SK-N-SH (cell line): ENCODE data around the gene ZNF425. TPM values are rescaled to one million over a fixed set of nuclear protein-coding genes. Genes with fewer than 3 reads are reported as not detected.

Source experiments
- CTCF ChIA-PET: fragments of 300-600, 350-600 bp; formaldehyde crosslinking; extraction: SDS; loops from one replicate; lab custom pipeline; 2021; lab: Yijun Ruan, JAX
- POLR2A ChIA-PET: fragments of 350-600 bp; sonication (Branson Sonifier 250); formaldehyde crosslinking; extraction: SDS; loops from one replicate; lab custom pipeline; 2020; ENCODE audit warnings: antibody characterized with exemption, inconsistent platforms; lab: Yijun Ruan, JAX
- DNase-seq: peaks from one replicate; pipeline ENCODE4 v3.0.0; 2012
- H2AFZ ChIP-seq: fragments of 200-600 bp; sonication (generic); 2 replicates; pipeline ENCODE4 v1.8.1; 2016; ENCODE audit warnings: antibody characterized with exemption, mild to moderate bottlenecking, low read depth
- H3F3A ChIP-seq: fragments of 200-600 bp; sonication (generic); replicated peaks from 2 replicates; pipeline ENCODE3; 2016; ENCODE audit warnings: antibody characterized with exemption, mild to moderate bottlenecking; ENCODE audit not compliant: insufficient read depth
- H3K27ac ChIP-seq, 2 experiments: fragments of 200-500 bp in 1 of 2; fragments of 200-600 bp in 1 of 2; sonication (Bioruptor generic) in 1 of 2; sonication (generic), shearing (Covaris generic) in 1 of 2; 2 replicates each; pipeline versions ENCODE4 v1.5.1 to v1.6.1; 2014 to 2016; ENCODE audit warnings: low read depth in 2 of 2, inconsistent platforms in 1 of 2, low read length in 1 of 2, mild to moderate bottlenecking in 1 of 2, mixed read lengths in 1 of 2
- H3K27me3 ChIP-seq: fragments of 200-600 bp; sonication (generic), shearing (Covaris generic); 2 replicates; pipeline ENCODE4 v1.6.1; 2016; ENCODE audit warnings: mixed run types; ENCODE audit not compliant: insufficient read depth
- H3K36me3 ChIP-seq, 2 experiments: fragments of 200-500 bp in 1 of 2; fragments of 200-600 bp in 1 of 2; sonication (Bioruptor generic) in 1 of 2; sonication (generic) in 1 of 2; replicated peaks in 1 of 2; 2 replicates each; pipeline versions ENCODE3 to v1.5.1; 2014 to 2016; ENCODE audit warnings: low read length in 1 of 2, mild to moderate bottlenecking in 1 of 2; ENCODE audit not compliant: insufficient read depth in 2 of 2, control insufficient read depth in 1 of 2
- H3K4me1 ChIP-seq, 2 experiments: fragments of 200-500 bp in 1 of 2; fragments of 200-600 bp in 1 of 2; sonication (Bioruptor generic) in 1 of 2; sonication (generic), shearing (Covaris generic) in 1 of 2; 2 replicates each; pipeline versions ENCODE4 v1.5.1 to v1.6.1; 2014 to 2016; ENCODE audit warnings: low read depth in 1 of 2, low read length in 1 of 2, mixed run types in 1 of 2; ENCODE audit not compliant: insufficient read depth in 2 of 2, control insufficient read depth in 1 of 2
- H3K4me2 ChIP-seq: fragments of 200-600 bp; sonication (generic), shearing (Covaris generic); 2 replicates; pipeline ENCODE4 v1.6.1; 2017; ENCODE audit warnings: mixed run types
- H3K4me3 ChIP-seq, 2 experiments: fragments of 200-500 bp in 1 of 2; fragments of 200-600 bp in 1 of 2; sonication (Bioruptor generic) in 1 of 2; sonication (generic), shearing (Covaris generic) in 1 of 2; 2 replicates each; pipeline versions ENCODE4 v1.5.1 to v1.8.1; 2014 to 2016; ENCODE audit warnings: low read depth in 2 of 2, inconsistent platforms in 1 of 2, low read length in 1 of 2, mild to moderate bottlenecking in 1 of 2, mixed read lengths in 1 of 2, moderate library complexity in 1 of 2
- H3K79me2 ChIP-seq: fragments of 200-600 bp; sonication (generic); 2 replicates; pipeline ENCODE4 v1.8.1; 2017; ENCODE audit warnings: mild to moderate bottlenecking; ENCODE audit not compliant: insufficient read depth
- H3K9ac ChIP-seq: fragments of 200-600 bp; sonication (generic); 2 replicates; pipeline ENCODE4 v1.6.1; 2017; ENCODE audit warnings: mixed run types
- H3K9me2 ChIP-seq: fragments of 200-600 bp; sonication (generic); 2 replicates; pipeline ENCODE4 v1.6.1; 2017; ENCODE audit warnings: mixed run types
- H3K9me3 ChIP-seq: fragments of 200-600 bp; sonication (generic); 2 replicates; pipeline ENCODE4 v1.6.1; 2017; ENCODE audit warnings: mixed run types, mild to moderate bottlenecking, moderate library complexity
- H4K20me1 ChIP-seq: fragments of 200-600 bp; sonication (generic); 2 replicates; pipeline ENCODE4 v1.6.1; 2017; ENCODE audit warnings: mild to moderate bottlenecking, mixed run types; ENCODE audit not compliant: insufficient read depth
- CHD2 ChIP-seq: fragments of 150-350 bp; IDR thresholded peaks from 2 replicates; pipeline ENCODE4 v1.6.1; 2018; ENCODE audit warnings: low read length; ENCODE audit not compliant: partially characterized antibody
- ELF1 ChIP-seq: IDR thresholded peaks from 2 replicates; pipeline ENCODE4 v1.4.0; 2012
- EZH2phosphoT487 ChIP-seq: fragments of 200-600 bp; sonication (generic); IDR thresholded peaks from 2 replicates; pipeline ENCODE4 v1.6.1; 2017; ENCODE audit warnings: low read depth, mixed run types, mild to moderate bottlenecking, antibody characterized with exemption, moderate library complexity, borderline replicate concordance
- FOSL2 ChIP-seq: IDR thresholded peaks from 2 replicates; pipeline ENCODE4 v1.4.0; 2012; ENCODE audit warnings: low read depth, mild to moderate bottlenecking, moderate library complexity, borderline replicate concordance
- FOXJ3 ChIP-seq: sonication (generic); formaldehyde crosslinking; IDR thresholded peaks from 2 replicates; pipeline ENCODE4 v1.5.1; 2020; ENCODE audit warnings: mild to moderate bottlenecking, missing genetic modification reagents
- FOXM1 ChIP-seq: IDR thresholded peaks from 2 replicates; pipeline ENCODE4 v1.4.0; 2012; ENCODE audit warnings: low read depth, mild to moderate bottlenecking
- GABPA ChIP-seq: IDR thresholded peaks from 2 replicates; pipeline ENCODE4 v1.4.0; 2012; ENCODE audit warnings: low read depth, mild to moderate bottlenecking
- GATA2 ChIP-seq: sonication (generic); formaldehyde crosslinking; IDR thresholded peaks from 2 replicates; pipeline ENCODE4 v1.5.0; 2020; ENCODE audit warnings: mild to moderate bottlenecking, missing genetic modification reagents
- MEF2A ChIP-seq: IDR thresholded peaks from 2 replicates; pipeline ENCODE4 v1.4.0; 2012; ENCODE audit warnings: low read depth, borderline replicate concordance
- MXI1 ChIP-seq: IDR thresholded peaks from 2 replicates; pipeline ENCODE4 v1.6.1; 2012; ENCODE audit warnings: mild to moderate bottlenecking, low read depth, low read length, improper control_type of control experiment
- NFIC ChIP-seq: IDR thresholded peaks from 2 replicates; pipeline ENCODE4 v1.4.0; 2012; ENCODE audit warnings: borderline replicate concordance
- POLR2AphosphoS5 ChIP-seq: IDR thresholded peaks from 2 replicates; pipeline ENCODE4 v1.6.1; 2012; ENCODE audit warnings: low read depth, low read length
- RAD21 ChIP-seq: IDR thresholded peaks from 2 replicates; pipeline ENCODE4 v1.6.1; 2012; ENCODE audit warnings: mild to moderate bottlenecking, low read length
- RCOR1 ChIP-seq: fragments of 150-350 bp; IDR thresholded peaks from 2 replicates; pipeline ENCODE4 v1.6.1; 2017; ENCODE audit warnings: antibody characterized with exemption, low read length
- RXRA ChIP-seq: IDR thresholded peaks from 2 replicates; pipeline ENCODE4 v1.4.0; 2012; ENCODE audit warnings: low read depth, mild to moderate bottlenecking, borderline replicate concordance
- SIN3A ChIP-seq: IDR thresholded peaks from 2 replicates; pipeline ENCODE4 v1.6.1; 2012; ENCODE audit warnings: low read depth, mild to moderate bottlenecking, low read length, moderate library complexity, borderline replicate concordance
- SMC3 ChIP-seq: IDR thresholded peaks from 2 replicates; pipeline ENCODE4 v1.6.1; 2012; ENCODE audit warnings: low read depth, low read length, improper control_type of control experiment
- YY1 ChIP-seq: IDR thresholded peaks from 2 replicates; pipeline ENCODE4 v1.4.0; 2012; ENCODE audit warnings: low read depth, mild to moderate bottlenecking
- WGBS: methylation state at CpG from one replicate; pipeline ENCODE4 v1.1.6; 2017; ENCODE audit warnings: low lambda C conversion rate; 5-methylcytosine and 5-hydroxymethylcytosine counted together
- polyA plus RNA-seq, 3 experiments: library from polyadenylated mRNA; depleted of rRNA; stranded (reverse); fragments of >200 nt; gene quantifications; 2 replicates each; pipeline ENCODE4 v1.2.3, GENCODE V29; 2012
- TF ChIP-seq, protein P1 (sequence below): IDR thresholded peaks from 2 replicates; pipeline ENCODE4 v1.4.0; 2012; ENCODE audit warnings: low read depth
- TF ChIP-seq, protein P2 (sequence below): fragments of 150-350 bp; IDR thresholded peaks from 2 replicates; pipeline ENCODE4 v1.6.1; 2016; ENCODE audit warnings: mild to moderate bottlenecking, low read depth, low read length
- TF ChIP-seq, protein P3 (sequence below): fragments of 200-600 bp; sonication (generic); IDR thresholded peaks from 2 replicates; pipeline ENCODE4 v1.6.1; 2017; ENCODE audit warnings: antibody characterized with exemption, mild to moderate bottlenecking, moderate library complexity
- TF ChIP-seq, protein P4 (sequence below): IDR thresholded peaks from 2 replicates; pipeline ENCODE4 v1.6.1; 2012; ENCODE audit warnings: mild to moderate bottlenecking, low read depth, low read length, moderate library complexity

Gene ZNF425, protein sequence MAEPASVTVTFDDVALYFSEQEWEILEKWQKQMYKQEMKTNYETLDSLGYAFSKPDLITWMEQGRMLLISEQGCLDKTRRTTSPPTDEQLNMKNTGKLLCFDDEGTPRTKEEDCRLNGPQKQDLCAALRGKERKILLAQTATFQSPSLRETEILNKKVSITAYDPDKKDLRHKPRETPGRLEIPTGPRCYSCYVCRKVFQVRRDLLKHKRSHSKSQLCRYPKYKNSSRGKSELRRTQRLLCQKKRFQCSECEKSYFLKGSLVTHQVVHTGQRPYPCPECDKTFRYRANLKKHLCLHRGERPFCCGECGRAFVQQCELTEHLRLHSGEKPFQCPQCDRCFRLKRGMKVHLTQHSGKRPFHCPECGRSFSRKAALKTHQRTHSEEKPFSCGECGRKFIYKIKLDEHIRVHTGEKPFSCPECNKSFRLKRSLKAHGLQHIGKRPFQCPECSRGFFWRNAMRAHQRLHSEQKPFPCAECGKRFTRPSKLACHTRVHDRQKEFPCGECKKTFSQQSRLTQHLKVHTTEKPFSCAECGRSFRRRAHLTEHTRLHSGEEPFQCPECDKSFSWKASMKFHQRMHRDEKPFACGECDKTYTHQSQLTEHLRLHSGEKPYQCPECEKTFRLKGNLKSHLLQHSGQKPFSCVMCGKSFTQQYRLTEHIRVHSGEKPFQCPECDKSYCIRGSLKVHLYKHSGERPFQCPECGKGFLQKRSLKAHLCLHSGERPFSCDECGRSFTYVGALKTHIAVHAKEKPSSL
- polyA plus RNA-seq (2012; rRNA removed), result 1.4 and 1.6 TPM in 2 replicates
- polyA plus RNA-seq (2012; cell fraction: cytosol; rRNA removed), result 1.4 and 1.5 TPM in 2 replicates
- 1.9 TPM in 2 replicates for polyA plus RNA-seq (2012; cell fraction: nucleus; rRNA removed)

DNA sequence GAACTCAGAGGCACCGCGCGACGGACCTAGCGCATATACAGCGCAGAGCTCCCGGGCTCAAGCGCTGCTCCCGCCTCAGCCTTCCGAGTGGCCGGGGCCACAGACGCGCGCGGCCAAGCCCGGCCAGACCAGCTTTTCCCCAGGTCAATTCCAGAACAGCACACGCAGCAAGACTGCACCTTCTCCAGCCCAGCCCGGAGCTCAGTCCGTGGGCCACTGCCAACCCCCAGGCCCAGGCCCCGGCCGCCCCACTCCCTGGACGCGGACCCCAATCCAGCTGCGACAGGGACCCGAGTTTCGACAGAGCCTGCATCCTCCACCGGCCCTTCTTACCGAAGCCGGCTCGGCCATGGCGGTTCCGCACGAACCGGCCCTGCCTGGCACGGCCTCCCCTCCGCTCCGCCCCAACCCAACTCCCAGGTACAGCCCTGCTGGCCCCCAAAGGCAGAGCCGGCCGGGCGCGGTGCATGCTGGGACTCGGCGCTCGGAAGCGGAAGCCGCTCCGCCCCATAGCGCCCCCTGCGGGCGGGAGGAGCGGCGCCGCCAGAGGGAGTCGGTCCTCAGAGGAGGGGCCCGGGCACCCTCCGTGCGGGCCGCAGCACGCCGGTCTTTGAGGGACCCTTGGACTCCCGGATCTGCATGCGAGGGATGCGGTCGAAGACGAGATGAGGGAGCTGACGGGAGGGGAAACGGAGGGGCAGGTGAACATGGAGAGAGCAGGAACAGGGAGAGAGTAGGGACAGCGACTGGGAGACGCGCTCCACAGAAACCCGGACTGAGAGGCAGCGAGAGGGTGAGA is at the start of gene ZNF425:
ZNF425 (minus strand) TSS at position 462 of the 799 bp plus-strand sequence; CDS start at position 351, 111 bp downstream.
- Histone ChIP-seq H3K9ac (peak within 1 kb of the TSS; percentile 96), H3K4me1 (peaks cover 8% of the 10 kb centered on the region in 2 experiments; a peak in 3 of 4 replicates), H3K4me2 (peak within 1 kb of the TSS; percentile 97), H3K4me3 (peak within 1 kb of the TSS; percentile 60 to 96), H3K36me3 (peaks cover 8 to 23% of the 10 kb centered on the region in 2 experiments), H3K79me2 (peaks cover 48% of the 10 kb centered on the region), H3K27ac (peak within 1 kb of the TSS; percentile 83 to 90), H3F3A (peaks cover 17% of the 10 kb centered on the region), H3K9me3 (peaks cover 10% of the 10 kb centered on the region; the same call in 1 of the 2 replicates), H3K27me3 (no peaks in the 10 kb centered on the region), H2AFZ (peak within 1 kb of the TSS; percentile 93), H4K20me1 (no peaks in the 10 kb centered on the region), H3K9me2 (no peaks in the 10 kb centered on the region)
- WGBS, result under 1% methylated on average over 18 of the region's 72 CpGs
- peak; percentile 99 for DNase-seq
- POLR2A ChIA-PET, result interaction anchor here (0.6 to 3.6 kb wide), 13 partner anchors 10 to 524 kb away, joined by 3 to 37 read pairs (median 4); partner anchors contain the start of genes CUL1, ZNF282, ZNF398 and ZNF783
- CTCF ChIA-PET, result interaction anchor here (0.6 to 7.1 kb wide), 46 partner anchors 8 to 471 kb away, joined by 3 to 73 read pairs (median 4); partner anchors contain the start of genes ZNF282, ZNF398 and ZNF783
- TF ChIP-seq MXI1, result peak; percentile 70
- peak; percentile 41; the same call in 1 of the 2 replicates for TF ChIP-seq SMC3
- TF ChIP-seq, protein P1, sequence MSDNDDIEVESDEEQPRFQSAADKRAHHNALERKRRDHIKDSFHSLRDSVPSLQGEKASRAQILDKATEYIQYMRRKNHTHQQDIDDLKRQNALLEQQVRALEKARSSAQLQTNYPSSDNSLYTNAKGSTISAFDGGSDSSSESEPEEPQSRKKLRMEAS, result peak; percentile 89
- TF ChIP-seq, protein P2, sequence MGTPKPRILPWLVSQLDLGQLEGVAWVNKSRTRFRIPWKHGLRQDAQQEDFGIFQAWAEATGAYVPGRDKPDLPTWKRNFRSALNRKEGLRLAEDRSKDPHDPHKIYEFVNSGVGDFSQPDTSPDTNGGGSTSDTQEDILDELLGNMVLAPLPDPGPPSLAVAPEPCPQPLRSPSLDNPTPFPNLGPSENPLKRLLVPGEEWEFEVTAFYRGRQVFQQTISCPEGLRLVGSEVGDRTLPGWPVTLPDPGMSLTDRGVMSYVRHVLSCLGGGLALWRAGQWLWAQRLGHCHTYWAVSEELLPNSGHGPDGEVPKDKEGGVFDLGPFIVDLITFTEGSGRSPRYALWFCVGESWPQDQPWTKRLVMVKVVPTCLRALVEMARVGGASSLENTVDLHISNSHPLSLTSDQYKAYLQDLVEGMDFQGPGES, result no peak
- TF ChIP-seq, protein P3, sequence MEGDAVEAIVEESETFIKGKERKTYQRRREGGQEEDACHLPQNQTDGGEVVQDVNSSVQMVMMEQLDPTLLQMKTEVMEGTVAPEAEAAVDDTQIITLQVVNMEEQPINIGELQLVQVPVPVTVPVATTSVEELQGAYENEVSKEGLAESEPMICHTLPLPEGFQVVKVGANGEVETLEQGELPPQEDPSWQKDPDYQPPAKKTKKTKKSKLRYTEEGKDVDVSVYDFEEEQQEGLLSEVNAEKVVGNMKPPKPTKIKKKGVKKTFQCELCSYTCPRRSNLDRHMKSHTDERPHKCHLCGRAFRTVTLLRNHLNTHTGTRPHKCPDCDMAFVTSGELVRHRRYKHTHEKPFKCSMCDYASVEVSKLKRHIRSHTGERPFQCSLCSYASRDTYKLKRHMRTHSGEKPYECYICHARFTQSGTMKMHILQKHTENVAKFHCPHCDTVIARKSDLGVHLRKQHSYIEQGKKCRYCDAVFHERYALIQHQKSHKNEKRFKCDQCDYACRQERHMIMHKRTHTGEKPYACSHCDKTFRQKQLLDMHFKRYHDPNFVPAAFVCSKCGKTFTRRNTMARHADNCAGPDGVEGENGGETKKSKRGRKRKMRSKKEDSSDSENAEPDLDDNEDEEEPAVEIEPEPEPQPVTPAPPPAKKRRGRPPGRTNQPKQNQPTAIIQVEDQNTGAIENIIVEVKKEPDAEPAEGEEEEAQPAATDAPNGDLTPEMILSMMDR, result peak; percentile 97
- TF ChIP-seq RCOR1, result peak; percentile 59; the same call in 1 of the 2 replicates
- peak; percentile 96 for TF ChIP-seq ELF1
- TF ChIP-seq GATA2, result 0 out of 2 replicates have a peak, but pooled peaks have one; percentile 28
- no peak for TF ChIP-seq FOXJ3 (CRISPR knock-in tag)
- peak; percentile 92; the same call in 1 of the 2 replicates for TF ChIP-seq SIN3A
- TF ChIP-seq GABPA, result peak; percentile 83
- TF ChIP-seq POLR2AphosphoS5, result peak; percentile 98
- TF ChIP-seq FOXM1, result no peak
- peak; percentile 87 for TF ChIP-seq CHD2
- TF ChIP-seq FOSL2, result peak; percentile 5; the same call in 1 of the 2 replicates
- TF ChIP-seq NFIC, result peak; percentile 41
- TF ChIP-seq EZH2phosphoT487, result no peak
- TF ChIP-seq MEF2A, result no peak
- TF ChIP-seq, protein P4, sequence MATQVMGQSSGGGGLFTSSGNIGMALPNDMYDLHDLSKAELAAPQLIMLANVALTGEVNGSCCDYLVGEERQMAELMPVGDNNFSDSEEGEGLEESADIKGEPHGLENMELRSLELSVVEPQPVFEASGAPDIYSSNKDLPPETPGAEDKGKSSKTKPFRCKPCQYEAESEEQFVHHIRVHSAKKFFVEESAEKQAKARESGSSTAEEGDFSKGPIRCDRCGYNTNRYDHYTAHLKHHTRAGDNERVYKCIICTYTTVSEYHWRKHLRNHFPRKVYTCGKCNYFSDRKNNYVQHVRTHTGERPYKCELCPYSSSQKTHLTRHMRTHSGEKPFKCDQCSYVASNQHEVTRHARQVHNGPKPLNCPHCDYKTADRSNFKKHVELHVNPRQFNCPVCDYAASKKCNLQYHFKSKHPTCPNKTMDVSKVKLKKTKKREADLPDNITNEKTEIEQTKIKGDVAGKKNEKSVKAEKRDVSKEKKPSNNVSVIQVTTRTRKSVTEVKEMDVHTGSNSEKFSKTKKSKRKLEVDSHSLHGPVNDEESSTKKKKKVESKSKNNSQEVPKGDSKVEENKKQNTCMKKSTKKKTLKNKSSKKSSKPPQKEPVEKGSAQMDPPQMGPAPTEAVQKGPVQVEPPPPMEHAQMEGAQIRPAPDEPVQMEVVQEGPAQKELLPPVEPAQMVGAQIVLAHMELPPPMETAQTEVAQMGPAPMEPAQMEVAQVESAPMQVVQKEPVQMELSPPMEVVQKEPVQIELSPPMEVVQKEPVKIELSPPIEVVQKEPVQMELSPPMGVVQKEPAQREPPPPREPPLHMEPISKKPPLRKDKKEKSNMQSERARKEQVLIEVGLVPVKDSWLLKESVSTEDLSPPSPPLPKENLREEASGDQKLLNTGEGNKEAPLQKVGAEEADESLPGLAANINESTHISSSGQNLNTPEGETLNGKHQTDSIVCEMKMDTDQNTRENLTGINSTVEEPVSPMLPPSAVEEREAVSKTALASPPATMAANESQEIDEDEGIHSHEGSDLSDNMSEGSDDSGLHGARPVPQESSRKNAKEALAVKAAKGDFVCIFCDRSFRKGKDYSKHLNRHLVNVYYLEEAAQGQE, result peak; percentile 62; the same call in 1 of the 2 replicates
- no peak for TF ChIP-seq RXRA
- peak; percentile 76 for TF ChIP-seq YY1
- peak; percentile 35 for TF ChIP-seq RAD21
